GM18870 (cell line): Measurements from ENCODE around the gene TOLLIP.
"Not testable (repeated sequence)": the region's sequence is repeated elsewhere in the genome, so short reads cannot be mapped to it uniquely, and the experiment has no call there.

Experiments
- ATAC-seq: cut with Tn5 transposase; IDR thresholded peaks from one replicate; pipeline ENCODE4 v1.9.1; 2021; ENCODE audit warnings: moderate library complexity; ENCODE audit not compliant: unreplicated experiment

The TOLLIP gene

DNA sequence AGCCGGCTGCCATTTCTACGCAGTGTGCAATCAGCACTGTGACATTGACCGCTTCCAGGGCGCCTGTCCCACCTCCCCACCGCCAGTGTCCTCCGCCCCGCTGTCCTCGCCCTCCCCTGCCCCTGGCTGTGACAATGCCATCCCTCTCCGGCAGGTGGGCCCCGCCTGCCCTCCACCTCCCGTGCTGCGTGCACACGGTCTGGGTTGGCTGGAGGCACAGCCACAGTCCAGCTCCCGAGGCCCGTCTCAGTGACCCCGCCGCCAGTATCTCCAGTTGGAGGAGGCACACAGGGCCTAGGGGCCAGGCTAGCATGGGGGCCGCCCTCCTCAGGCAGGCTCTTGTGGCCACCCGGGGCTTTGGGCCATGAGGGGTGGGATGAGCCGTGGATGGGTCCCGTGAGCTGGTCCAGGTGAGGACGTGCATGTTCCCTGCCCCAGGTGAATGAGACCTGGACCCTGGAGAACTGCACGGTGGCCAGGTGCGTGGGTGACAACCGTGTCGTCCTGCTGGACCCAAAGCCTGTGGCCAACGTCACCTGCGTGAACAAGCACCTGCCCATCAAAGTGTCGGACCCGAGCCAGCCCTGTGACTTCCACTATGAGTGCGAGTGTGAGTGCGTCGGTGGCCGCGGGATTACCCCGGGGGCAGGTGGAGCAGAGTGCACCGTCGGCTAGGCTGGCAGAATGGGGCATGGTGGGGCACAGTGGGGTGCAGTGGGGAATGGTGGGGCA, 56.9 kb downstream of the TOLLIP start:
- ATAC-seq = no peak

DNA sequence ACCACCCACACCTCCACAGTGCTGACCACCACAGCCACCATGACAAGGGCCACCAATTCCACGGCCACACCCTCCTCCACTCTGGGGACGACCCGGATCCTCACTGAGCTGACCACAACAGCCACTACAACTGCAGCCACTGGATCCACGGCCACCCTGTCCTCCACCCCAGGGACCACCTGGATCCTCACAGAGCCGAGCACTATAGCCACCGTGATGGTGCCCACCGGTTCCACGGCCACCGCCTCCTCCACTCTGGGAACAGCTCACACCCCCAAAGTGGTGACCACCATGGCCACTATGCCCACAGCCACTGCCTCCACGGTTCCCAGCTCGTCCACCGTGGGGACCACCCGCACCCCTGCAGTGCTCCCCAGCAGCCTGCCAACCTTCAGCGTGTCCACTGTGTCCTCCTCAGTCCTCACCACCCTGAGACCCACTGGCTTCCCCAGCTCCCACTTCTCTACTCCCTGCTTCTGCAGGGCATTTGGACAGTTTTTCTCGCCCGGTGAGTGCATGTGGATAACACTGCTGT, 58.1 kb downstream of the TOLLIP start:
- no peak for ATAC-seq

DNA sequence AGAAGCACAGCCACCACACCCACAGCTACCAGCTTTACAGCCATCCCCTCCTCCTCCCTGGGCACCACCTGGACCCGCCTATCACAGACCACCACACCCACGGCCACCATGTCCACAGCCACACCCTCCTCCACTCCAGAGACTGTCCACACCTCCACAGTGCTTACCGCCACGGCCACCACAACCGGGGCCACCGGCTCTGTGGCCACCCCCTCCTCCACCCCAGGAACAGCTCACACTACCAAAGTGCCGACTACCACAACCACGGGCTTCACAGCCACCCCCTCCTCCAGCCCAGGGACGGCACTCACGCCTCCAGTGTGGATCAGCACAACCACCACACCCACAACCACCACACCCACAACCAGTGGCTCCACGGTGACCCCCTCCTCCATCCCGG, 59.0 kb downstream of the TOLLIP start:
- not testable (repeated sequence) for ATAC-seq

DNA sequence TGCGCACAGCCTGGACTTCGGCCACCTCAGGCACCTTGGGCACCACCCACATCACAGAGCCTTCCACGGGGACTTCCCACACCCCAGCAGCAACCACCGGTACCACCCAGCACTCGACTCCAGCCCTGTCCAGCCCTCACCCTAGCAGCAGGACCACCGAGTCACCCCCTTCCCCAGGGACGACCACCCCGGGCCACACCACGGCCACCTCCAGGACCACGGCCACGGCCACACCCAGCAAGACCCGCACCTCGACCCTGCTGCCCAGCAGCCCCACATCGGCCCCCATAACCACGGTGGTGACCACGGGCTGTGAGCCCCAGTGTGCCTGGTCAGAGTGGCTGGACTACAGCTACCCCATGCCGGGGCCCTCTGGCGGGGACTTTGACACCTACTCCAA, 60.5 kb downstream of the TOLLIP start:
- not testable (repeated sequence) for ATAC-seq

DNA sequence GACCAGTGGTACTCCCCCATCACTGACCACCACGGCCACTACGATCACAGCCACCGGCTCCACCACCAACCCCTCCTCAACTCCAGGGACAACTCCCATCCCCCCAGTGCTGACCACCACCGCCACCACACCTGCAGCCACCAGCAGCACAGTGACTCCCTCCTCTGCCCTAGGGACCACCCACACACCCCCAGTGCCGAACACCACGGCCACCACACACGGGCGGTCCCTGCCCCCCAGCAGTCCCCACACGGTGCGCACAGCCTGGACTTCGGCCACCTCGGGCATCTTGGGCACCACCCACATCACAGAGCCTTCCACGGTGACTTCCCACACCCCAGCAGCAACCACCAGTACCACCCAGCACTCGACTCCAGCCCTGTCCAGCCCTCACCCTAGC, 62.4 kb downstream of the TOLLIP start:
- ATAC-seq = not testable (repeated sequence)

DNA sequence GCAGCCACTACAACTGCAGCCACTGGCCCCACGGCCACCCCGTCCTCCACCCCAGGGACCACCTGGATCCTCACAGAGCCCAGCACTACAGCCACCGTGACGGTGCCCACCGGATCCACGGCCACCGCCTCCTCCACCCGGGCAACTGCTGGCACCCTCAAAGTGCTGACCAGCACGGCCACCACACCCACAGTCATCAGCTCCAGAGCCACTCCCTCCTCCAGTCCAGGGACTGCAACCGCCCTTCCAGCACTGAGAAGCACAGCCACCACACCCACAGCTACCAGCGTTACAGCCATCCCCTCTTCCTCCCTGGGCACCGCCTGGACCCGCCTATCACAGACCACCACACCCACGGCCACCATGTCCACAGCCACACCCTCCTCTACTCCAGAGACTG, 63.1 kb downstream of the TOLLIP start:
- ATAC-seq = not testable (repeated sequence)

DNA sequence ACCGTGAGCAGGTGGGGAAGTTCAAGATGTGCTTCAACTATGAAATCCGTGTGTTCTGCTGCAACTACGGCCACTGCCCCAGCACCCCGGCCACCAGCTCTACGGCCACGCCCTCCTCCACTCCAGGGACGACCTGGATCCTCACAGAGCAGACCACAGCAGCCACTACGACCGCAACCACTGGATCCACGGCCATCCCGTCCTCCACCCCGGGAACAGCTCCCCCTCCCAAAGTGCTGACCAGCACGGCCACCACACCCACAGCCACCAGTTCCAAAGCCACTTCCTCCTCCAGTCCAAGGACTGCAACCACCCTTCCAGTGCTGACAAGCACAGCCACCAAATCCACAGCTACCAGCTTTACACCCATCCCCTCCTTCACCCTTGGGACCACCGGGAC, 63.7 kb downstream of the TOLLIP start:
- ATAC-seq = not testable (repeated sequence)

DNA sequence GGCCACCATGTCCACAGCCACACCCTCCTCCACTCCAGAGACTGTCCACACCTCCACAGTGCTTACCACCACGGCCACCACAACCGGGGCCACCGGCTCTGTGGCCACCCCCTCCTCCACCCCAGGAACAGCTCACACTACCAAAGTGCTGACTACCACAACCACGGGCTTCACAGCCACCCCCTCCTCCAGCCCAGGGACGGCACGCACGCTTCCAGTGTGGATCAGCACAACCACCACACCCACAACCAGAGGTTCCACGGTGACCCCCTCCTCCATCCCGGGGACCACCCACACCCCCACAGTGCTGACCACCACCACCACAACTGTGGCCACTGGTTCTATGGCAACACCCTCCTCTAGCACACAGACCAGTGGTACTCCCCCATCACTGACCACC, 64.9 kb downstream of the TOLLIP start:
- not testable (repeated sequence) for ATAC-seq

DNA sequence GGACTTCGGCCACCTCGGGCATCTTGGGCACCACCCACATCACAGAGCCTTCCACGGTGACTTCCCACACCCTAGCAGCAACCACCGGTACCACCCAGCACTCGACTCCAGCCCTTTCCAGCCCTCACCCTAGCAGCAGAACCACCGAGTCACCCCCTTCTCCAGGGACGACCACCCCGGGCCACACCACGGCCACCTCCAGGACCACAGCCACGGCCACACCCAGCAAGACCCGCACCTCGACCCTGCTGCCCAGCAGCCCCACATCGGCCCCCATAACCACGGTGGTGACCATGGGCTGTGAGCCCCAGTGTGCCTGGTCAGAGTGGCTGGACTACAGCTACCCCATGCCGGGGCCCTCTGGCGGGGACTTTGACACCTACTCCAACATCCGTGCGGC, 65.9 kb downstream of the TOLLIP start:
- not testable (repeated sequence) for ATAC-seq

DNA sequence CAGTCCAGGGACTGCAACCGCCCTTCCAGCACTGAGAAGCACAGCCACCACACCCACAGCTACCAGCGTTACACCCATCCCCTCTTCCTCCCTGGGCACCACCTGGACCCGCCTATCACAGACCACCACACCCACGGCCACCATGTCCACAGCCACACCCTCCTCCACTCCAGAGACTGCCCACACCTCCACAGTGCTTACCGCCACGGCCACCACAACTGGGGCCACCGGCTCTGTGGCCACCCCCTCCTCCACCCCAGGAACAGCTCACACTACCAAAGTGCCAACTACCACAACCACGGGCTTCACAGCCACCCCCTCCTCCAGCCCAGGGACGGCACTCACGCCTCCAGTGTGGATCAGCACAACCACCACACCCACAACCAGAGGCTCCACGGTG, 66.7 kb downstream of the TOLLIP start:
- ATAC-seq = not testable (repeated sequence)

DNA sequence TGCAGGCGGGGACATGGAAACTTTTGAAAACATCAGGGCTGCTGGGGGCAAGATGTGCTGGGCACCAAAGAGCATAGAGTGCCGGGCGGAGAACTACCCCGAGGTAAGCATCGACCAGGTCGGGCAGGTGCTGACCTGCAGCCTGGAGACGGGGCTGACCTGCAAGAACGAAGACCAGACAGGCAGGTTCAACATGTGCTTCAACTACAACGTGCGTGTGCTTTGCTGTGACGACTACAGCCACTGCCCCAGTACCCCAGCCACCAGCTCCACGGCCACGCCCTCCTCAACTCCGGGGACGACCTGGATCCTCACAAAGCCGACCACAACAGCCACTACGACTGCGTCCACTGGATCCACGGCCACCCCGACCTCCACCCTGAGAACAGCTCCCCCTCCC, 67.1 kb downstream of the TOLLIP start:
- no peak for ATAC-seq

DNA sequence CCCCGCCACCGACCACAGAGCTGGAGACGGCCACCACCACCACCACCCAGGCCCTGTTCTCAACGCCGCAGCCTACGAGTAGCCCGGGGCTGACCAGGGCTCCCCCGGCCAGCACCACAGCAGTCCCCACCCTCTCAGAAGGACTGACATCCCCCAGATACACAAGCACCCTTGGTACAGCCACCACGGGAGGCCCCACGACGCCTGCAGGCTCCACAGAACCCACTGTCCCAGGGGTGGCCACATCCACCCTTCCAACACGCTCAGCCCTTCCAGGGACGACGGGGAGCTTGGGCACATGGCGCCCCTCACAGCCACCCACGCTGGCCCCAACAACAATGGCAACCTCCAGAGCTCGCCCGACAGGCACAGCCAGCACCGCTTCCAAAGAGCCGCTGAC, 67.7 kb downstream of the TOLLIP start:
- ATAC-seq = no peak

DNA sequence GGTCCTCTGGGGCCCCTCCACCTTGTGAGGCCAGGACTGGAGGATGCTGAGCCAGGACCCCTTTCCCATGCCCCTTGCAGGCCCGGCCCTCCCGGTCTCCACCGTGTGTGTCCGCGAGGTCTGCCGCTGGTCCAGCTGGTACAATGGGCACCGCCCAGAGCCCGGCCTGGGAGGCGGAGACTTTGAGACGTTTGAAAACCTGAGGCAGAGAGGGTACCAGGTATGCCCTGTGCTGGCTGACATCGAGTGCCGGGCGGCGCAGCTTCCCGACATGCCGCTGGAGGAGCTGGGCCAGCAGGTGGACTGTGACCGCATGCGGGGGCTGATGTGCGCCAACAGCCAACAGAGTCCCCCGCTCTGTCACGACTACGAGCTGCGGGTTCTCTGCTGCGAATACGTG, 68.7 kb downstream of the TOLLIP start:
- ATAC-seq = no peak

DNA sequence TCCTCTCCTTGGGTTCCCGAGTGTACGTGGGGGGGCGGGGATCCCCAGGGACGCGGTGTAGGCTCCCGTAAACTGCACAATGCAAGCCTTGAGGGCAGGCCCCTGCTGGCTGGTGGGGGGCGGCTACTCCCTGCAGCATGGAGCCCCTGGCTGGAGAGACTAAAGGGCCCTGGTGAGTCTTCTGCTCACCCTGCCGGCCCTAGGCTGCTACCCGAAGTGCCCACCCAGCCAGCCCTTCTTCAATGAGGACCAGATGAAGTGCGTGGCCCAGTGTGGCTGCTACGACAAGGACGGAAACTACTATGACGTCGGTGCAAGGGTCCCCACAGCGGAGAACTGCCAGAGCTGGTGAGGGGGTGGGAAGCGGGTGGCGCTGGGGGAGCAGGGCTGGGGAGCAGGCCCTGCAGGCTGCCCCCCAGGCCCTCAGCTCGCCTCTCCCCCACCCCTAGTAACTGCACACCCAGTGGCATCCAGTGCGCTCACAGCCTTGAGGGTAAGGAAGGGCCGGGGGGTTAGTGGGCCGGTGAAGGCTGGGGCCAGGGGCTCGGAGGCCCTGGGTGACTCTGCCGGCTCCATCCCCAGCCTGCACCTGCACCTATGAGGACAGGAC, 69.7 kb downstream of the TOLLIP start:
- ATAC-seq = no peak

DNA sequence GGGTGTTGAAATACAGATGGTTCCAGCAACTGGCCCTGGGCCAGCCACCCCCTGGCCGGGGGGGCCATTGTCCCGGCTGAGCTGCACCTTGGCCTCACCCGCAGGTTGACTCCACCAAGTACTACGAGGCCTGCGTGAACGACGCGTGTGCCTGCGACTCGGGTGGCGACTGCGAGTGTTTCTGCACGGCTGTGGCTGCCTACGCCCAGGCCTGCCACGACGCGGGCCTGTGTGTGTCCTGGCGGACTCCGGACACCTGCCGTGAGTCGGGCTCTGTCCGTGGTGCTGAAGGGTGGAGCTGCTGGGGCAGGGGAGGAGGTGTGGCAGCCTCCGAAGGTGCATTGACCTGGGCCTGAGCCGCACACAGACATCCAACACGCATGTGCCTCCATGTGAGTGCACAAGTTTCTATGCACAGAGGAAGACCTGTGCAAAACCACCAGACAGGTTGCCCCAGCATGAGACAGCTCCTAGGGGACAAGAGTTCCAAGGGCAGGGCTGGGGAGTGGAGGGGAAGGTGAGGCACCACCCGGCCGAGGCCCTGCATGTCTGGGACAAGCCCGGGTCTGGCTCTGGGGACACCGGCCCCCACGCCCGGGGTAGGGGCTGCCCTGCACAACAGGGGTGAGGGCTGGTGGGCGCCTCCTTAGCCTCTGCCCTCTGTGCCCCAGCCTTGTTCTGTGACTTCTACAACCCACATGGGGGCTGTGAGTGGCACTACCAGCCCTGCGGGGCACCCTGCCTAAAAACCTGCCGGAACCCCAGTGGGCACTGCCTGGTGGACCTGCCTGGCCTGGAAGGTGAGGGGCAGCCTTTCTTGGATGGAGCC, 70.5 kb downstream of the TOLLIP start:
- no peak for ATAC-seq

DNA sequence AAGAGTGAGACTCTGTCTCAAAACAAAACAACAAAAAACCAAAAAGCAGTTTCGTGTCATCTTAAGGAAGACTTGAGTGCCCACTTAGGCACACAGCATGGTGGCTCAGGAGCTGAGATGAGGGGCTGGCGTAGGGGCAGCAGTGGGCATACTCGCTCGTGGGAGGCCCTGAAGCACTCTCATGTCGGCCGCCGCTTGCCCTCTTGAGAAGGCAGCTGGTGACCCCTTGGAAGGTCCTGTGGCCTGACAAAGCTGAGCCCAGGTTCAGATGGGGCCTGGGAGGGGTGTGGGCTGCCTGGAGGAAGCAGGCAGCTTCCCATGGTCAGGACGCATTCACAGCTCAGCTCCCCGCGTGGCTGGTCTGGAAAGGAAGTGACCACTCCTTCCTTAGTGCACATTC, 71.6 kb downstream of the TOLLIP start:
- no peak for ATAC-seq

DNA sequence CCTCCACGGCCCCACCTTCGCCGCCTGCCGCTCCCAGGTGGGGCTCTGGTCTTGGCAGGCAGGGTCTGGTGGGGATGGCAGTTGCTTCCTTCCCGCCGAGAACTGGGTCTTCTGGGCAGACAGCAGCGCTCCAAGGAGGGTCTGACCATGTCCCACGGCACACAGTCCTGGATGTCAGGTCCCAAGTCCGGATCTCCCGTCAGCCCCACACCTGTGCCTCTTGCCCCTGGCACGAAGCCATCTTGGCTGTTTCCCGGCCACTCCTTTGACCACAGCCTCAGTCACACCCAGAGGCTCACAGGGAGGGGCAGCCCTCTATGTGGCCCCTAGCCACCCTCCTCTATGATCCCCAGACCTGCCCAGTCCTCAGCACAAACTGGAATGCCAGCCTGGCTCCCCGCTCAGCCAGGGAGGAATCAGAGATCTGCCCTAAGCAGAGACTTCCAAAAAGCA, 72.3 kb downstream of the TOLLIP start:
- no peak for ATAC-seq

DNA sequence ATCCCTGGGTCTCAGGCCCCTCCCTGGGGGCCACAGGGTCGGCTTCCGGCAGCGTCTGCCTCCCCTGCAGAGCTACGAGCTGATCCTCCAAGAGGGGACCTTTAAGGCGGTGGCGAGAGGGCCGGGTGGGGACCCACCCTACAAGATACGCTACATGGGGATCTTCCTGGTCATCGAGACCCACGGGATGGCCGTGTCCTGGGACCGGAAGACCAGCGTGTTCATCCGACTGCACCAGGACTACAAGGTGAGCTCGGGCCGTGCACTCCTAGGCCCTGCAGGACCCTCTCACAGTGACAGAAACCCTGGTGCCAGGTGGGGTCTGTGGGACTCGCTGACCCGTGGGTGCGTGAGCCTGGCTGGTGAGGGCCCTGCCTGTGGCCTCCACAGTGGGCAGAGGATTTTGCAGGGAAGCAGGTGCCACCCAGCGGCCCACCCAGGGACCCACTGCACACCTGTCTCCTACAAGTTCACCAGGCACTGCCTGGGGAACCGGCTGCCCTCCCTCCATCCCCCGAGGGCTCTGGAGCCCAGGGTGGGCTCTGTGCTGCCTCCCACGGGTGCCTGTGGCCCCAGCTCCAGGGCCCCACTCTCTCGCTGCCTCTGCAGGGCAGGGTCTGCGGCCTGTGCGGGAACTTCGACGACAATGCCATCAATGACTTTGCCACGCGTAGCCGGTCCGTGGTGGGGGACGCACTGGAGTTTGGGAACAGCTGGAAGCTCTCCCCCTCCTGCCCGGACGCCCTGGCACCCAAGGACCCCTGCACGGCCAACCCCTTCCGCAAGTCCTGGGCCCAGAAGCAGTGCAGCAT, 72.9 kb downstream of the TOLLIP start:
- no peak for ATAC-seq

DNA sequence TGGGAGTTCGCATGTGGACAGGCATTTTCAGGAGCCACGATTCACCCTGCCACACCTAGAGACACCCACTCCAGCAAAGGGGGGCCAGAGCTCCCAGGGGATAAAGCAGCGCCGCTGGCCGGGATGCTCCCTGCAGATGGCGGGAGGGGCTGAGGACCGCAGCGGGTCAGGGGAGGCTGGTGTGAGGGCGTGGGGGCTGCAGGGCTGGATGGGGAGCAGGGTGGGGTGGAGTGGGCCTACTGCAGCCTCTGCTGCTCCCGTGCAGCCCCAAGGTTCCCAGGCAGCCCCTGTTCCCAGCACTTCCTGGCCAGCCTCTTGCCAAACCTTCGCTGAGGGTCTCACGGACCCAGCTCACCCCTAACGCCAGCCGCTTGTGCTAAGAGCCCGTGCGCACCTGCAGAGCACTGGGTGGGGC, 73.5 kb downstream of the TOLLIP start:
- no peak for ATAC-seq

DNA sequence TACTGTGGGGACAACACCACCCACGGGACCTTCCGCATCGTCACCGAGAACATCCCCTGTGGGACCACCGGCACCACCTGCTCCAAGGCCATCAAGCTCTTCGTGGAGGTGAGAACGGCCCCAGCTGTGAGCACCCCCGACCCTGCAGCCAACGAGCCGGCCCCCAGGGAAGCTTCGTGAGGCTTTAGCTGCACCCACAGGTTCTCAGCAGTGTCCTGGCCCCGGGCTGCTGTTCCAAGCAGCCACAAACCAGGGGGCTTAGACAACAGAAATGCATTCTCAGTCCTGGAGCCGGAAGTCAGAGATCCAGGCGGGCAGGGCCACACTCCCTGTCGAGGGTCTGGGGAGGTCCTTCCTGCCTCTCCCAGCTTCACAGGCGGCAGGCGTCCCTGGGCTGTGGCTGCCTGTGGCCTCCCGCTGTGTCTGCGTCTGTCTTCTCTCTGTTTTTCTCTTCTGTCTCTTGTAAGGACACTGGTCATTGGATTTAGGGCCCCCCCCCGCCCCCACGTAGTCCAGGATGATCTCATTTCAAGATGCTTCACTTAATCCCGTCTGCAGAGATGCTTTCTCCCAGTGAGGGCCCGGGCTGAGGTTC, 74.0 kb downstream of the TOLLIP start:
- no peak for ATAC-seq
